NCI-H526 (cell line): Measurements from ENCODE around the gene DLG2.
"Not testable (repeated sequence)": the region's sequence is repeated elsewhere in the genome, so short reads cannot be mapped to it uniquely, and the experiment has no call there.

ENCODE experiments used
- DNase-seq, 2 experiments: peaks; one replicate each; lab custom pipeline; 2025; lab: John Stamatoyannopoulos, UW

Gene DLG2

DNA sequence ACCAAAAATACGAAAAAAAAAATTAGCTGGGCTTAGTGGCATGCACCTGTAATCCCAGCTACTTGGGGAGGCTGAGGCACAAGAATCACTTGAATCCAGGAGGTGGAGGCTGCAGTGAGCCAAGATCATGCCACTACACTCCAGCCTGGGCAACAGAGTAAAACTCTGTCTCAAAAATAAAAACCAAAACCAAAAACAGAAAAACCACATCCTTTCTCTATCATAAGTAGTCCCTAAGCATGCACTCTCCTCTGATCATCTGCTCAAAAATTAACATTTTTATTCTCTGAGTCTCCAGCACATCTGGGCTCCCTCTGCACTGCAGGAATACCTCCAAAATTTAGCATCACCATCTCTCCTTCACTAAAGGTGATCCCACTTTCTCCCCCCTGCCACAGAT is 516.9 kb downstream of the DLG2 start:
- DNase-seq, result not testable (repeated sequence)

DNA sequence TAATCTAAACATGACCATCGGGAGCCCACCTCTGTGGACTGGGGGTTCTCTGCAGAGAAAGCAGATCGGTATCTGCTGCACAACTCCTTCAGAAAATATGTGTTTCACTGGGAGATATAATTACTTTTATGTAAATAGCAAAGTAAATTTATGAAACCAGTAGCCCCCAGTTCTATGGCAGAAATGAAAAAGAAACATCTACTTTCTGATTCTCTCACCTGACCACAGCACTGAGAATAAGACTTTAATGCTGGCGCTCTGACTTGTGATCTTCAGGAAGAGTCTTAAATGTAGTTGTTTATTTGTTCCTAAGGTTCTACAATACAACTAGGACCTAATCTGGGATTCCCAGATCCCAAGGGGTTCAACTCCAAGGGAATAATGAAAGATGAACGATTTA is 518.0 kb downstream of the DLG2 start:
- no peak for DNase-seq

DNA sequence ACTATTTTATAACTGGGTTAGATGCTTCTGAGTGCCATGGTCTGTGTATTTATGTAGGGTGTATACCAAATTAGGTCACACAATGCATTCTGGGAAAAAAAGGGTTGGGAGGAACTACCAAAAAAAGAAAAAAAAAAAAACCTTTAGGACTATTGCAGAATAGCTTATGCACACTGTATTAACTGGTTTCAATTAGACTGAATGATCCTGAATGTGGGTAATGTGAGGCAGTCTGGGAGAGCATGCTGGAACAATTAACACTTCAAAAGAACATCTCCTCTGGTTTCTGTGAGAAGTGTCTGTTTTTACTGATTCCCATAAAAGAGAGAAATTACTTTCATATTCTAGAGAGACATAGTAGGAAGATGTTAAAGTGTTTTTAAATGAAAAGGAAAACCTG is 521.3 kb downstream of the DLG2 start:
- DNase-seq, result no peak

DNA sequence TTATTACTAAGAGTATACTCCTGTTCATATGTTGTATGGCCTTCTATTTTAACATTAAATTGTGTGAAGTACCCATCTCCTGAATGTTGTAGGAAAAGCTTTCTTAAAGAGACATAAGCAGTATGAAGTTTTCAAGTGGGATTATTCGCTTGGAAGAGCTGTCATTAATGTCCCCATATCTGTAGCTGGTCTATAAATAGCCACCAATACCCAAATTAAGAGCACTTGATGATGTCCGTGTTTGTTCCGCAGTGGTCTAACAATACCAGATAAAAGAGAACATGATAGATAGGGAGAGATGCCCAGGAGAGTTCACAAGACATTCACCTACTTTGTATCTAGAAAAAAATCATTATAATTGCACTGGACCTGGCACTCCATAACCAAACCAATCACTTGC is 527.6 kb downstream of the DLG2 start:
- DNase-seq, result no peak

DNA sequence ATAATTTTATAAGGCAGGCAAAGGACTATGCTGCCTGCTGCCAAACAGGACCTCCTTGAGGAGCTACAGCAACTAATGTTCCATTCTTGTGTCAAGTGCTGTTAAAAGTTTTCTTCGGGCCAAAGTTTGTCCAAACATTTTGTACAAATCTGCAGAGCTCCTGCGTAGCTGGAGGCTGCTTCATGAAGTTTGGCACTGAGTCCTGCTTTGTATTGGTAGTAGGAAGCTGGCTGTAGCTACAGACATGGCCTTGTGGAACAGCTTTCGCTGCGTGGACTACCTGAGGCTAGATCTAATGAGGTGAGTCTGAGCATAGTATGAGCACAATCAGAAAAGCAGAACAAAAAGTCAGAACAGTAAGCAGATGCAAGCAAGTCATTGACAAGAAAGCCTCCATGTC is 528.1 kb downstream of the DLG2 start:
- no peak for DNase-seq

DNA sequence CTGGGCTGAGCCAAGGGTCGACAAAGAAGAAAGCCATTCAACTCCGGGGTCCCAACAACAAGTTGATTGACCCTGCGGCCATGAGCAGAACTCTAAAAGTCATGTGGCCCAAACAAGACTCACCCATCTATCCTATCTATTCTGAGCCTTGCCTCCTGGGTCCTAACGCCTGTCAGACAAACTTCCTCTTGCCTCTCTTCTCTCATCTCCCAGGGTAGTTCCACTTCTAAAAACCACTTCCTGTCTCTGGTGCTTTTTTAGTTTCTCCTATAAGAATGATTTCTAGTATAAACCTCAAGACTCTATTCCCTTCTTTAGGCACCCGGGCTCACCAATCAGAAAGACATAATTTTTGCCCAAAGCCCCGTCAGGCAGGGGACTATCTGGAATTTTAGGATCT is 530.2 kb downstream of the DLG2 start:
- no peak for DNase-seq

DNA sequence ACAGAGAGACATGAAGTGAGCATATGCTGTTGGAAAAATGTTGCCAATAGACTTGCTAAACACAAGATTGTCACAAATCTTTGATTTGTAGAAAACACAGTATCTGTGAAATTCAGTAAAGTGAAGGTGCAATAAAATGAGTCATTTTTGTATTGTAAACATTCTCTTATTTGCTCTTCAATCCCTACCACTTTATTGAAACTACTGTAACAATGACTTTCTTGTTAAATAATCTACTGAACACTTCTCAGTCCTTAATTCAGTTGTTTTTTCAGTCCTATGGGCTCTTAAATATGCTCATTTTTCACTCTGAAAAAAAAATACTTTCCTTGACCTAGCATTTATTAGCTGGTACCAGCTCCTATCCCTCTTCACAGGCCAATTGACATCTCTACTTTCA is 531.9 kb downstream of the DLG2 start:
- no peak for DNase-seq

DNA sequence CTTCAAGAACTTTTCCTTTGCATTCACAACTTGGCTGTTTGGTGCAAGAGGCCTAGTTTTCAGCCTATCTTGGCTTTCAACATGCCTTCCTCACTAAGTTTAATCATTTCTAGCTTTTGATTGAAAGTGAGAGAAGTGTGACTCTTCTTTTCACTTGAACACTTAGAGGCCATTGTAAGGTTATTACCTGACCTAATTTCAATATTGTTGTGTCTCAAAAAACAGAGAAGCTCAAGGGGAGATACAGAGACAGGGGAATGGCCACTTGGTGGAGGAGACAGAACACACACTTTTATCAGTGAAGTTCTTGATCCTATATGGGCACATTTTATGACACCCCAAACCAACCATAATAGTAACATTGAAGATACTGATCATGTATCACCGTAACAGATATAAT is 532.3 kb downstream of the DLG2 start:
- DNase-seq, result no peak

DNA sequence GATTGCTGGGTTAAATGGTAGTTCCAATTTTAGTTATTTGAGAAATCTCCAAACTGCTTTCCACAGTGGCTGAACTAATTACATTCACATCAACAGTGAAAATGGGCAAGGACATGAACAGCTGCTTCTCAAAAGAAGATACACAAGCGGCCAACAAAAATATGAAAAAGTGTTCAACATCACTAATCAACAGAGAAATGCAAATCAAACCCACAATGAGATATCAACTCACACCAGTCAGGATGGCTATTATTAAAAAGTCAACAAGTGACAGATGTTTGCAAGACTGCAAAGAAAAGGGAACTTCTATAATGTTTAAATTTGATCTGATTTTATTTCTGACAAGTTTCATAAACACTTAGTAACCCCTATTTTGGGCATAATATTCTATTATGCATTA is 537.5 kb downstream of the DLG2 start:
- DNase-seq, result no peak

DNA sequence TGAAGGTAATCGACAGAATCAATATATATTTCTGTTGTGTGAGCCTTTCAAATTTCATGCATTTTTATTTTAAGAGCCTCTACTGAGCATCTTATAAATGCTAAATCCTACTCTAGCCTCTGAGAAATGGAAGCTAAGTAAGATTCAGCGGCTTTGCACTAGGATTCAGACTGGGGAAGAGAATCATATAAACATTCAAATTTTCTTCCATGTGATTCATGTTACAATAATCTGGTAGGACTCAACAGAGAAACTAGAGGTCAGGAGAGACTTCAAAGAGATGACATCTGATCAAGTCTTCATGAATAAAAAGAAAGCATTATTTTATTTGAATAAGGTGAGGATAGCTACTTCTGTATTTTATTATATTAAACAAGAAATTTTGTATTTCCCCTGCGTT is 538.9 kb downstream of the DLG2 start:
- no peak for DNase-seq

DNA sequence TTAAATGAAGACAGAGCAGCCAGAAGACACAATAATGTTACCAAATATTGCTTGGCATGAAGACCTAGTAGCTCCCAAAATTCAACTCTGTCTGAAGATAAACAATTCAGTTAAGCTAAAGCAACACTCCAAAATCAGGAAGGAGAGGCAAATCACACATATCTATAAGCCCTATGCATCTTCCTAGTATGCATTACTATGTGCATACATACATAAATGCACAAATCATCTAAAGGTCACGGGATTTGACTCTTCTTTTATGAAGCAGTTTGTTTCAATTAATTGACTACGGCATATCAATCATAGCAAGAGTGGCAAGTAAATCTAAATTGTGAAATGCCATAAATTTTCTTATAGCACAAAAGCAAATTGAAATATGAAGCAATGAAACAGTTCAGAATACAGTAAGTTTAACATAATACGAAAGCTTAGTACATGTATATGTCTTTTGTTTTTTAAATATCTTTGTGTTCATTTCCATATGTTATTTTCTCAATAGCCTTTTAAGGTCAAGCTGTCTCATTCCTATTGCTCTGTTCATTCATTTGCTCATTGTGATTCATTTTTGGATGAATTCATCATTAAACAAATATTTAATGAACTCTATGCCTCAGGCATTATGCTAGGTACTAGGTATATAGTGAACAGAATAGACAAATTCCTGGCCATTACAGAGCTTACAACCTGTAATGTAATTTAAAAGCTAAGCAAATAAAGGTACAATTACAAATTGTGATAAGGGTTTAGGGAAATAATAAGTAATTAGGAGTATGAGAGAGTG is 540.5 kb downstream of the DLG2 start:
- peak; percentile 18 to 40 for DNase-seq

DNA sequence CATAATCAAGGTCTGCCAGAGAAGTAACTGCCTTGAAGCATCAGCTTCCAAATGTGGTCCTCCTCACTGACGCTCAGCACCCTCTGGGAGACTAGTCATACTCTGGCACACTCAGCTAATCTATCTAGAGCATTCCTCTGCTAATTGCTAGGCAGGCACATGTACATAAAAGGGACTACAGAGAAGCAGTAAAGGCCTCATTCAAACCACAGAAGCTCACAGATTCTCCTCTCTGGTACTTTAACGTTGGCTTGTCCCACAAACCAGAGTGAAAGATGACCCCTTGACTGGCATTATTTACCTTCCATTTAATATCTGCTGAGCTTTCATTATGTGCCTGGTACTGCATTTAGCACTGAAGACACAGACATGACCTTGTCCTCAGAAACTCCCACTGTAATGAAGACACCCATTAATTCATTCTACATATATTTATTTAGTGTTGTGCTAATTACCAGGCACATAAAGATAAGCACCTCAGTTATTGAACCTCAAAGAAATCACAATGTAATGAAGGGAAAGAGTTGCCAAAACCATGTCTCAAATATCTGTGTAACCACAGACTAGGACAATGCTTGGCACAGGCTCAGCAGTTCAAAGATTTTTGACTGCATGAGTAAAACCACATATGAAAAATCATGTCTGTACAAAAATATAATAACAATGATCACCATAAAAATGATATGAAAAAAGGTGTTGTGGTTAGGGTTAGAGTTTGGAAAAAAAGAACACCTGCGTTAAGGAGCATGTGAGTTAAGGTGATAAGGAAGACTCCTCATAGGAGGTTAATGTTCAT is 550.4 kb downstream of the DLG2 start:
- DNase-seq, result no peak

DNA sequence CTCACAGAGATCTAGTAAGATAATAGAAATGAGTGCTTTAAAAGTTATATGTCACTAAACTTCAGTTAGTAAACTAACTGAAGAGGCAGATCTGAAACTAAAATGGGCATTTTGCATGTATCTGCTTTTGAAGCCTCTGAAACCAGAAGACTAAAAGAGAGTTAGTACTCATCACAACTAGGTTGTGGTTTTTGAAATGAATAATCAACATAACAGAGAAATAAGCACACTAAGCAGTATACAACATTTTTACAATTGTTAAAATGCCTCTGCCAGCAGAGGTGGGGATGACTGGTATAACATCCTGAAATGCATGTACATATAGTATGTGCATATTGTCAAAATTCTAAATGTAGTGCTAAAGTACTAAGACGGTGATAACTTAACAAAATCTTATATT is 564.5 kb downstream of the DLG2 start:
- DNase-seq, result no peak

DNA sequence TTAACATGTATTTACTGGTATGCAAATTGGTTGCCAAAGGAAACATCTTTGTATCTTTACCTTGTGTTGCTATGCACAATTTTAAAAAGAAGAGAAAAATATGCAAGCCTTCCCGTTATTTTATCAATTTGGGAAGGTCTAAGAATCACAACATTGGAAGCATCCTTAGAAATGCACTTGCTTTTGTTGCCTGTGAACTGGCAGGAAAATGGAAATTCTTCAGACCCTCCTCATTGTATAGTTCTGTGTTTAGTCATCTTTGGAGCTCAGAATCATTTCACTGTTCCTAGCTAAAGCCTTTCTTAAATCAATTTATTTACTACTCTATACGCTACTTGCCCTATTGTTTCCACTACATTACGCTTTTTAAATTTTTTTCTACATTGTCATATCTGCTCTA is 574.5 kb downstream of the DLG2 start:
- no peak for DNase-seq

DNA sequence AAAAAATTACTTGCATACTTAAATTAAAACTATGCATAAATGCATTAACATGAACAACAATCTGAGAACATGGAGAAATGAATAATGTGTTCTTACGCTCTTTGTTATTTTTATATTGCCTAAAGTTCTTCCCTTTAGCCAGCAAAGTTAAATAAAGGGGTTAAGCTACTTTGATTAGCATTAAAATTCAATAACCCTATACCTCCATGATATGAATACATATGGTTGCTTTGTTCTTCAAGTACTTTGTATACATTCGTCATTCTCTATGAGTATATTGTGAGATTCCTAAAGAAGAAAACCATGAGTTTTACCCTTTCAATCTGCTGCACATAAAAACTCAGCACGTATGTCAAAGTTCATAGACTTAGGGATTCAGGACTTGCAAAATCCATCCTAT is 578.3 kb downstream of the DLG2 start:
- DNase-seq, result no peak

DNA sequence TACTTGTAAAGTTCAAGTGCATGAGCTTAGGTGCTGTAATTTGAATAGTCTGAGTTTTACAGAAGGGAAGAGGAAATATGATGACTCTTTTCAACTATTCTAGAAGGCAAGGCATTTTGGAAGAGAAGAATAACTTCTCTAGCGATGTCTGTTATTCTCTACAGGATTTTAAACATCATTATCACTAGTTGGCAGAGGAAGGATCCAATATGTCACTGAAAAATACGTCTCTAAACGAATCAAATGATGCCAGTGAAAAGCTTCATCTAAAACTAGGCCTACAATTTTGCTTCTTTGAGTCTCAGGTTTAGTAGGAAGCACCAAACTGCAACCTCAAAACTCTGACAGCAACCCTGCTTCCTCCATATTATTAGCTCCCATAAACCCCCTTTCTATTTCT is 581.4 kb downstream of the DLG2 start:
- DNase-seq, result no peak

DNA sequence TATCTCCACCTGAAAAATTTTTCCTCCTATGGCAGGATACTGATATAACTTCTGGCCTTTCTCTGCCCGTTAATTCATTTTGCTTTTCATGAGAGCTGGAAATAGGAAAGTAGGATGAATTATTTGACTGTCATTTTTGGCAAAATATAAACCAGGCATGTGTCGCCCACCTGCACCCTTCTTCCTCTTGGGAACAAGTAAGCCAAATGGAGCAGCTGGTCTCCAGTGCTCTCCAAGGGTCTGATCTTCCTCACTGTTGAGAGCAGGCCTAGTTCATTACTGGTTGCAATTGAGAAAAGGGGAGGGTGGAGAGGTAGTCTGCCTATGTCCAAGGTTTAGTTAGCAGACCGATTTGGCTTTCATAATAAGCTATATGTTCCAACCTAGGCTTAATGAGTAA is 582.2 kb downstream of the DLG2 start:
- no peak for DNase-seq

DNA sequence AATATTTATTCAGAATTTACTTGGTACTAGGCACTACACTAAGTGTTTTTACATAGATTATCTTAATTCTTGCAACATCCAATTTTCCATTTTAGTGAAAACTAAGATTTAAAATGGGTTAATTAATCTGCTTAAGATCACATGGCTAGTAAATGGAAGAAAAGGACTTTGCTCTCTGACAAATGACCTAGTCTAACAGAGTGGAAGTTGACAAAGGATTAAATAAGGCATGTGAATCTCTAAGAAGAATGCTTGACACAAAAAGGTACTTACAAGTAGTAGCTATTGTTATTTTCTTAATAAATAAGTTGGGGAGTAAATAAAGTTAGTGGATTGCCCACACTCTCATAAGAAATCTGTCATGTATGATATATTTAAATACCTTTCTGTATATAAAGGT is 584.8 kb downstream of the DLG2 start:
- no peak for DNase-seq

DNA sequence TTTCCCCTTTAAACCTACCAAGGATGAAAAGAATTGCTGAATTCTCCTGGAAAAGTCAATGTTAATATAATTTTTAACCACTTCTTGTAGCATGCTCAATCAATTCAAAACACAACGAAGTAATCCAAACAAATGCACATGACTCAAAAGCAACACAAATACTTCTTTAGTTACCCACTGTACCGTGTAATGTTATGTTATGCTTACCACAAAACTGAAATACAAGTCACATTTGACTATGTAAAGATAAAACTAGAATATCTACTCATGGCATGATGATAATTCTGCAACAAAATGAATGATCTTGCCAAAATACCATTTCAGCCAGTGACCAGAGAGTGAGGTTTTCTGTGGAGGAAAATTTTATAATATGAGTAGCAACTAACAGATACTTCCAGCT is 587.0 kb downstream of the DLG2 start:
- DNase-seq, result peak; percentile 60 to 65

DNA sequence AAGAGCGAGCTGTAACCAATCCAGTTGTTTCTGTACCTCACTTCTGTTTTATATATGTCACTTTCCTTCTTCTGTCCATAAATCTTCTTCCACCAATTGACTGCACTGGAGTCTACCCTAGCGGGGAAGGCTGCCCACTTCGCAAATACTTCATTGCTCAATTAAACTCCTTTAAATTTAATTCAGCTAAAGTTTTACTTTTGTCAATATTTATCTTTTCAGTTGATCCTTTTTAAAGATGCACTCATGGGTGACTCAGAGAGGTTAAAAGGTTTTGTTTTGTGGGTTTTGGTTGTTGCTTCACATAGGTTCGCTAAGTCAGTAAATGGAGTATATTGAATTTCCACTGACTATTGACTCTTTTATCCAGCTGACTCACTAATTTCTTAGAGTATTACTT is 597.2 kb downstream of the DLG2 start:
- DNase-seq, result no peak

DNA sequence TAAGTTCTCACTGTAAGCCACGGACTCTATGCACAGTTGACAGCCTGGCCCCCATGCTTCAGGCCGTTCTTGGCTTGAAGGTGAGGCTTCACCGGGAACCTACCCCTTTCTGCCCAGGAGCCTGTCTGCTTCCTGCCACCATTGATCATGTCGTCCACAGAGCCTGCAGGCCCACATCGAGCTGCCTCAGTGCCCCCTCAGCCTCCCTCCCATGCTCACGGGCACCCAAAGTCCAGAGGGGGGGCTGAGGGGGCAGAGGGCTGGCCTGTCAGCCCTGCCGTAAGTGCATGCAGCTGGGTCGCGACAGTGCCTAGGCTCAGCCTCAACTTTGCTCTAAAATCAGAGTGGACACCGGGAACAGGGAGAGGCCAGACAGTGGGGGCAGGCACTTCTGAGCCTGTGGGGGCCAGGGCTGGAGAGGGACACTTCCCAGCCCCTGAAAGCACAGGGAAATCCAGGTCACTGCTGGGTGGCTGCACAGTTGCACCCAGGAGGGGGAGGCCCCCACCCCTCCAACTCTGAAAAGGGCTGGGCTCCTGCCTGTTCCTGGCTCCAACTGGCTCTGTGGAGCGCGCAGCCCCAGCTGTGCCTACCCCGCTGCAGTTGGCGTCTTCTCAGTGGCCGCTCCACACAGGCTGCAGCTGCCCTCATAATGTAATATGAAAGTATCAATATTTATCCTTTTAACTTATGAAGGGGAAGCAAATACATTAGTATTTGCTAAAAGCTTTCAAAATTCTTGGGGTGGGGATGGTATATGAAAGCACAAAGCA is 598.6 kb downstream of the DLG2 start:
- no peak for DNase-seq

DNA sequence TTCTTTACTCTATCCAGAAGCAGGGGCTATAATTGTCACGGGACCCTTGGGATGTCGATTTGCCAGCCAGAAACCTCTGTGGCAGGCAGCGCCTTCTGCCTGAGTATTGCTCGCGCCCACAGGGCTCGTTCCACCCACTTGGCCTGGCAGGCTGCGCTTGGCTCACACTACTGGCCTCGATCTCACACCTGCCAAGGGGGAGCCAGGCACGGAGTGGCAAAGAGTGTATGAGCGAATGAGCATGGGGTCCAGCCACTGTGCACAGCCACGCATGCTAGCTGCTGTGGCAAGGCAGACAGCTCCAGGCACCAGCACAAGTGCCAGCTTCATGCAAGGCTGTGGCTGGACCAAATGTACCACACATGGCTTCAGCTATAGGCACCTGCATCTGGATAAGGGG is 599.8 kb downstream of the DLG2 start:
- no peak for DNase-seq

DNA sequence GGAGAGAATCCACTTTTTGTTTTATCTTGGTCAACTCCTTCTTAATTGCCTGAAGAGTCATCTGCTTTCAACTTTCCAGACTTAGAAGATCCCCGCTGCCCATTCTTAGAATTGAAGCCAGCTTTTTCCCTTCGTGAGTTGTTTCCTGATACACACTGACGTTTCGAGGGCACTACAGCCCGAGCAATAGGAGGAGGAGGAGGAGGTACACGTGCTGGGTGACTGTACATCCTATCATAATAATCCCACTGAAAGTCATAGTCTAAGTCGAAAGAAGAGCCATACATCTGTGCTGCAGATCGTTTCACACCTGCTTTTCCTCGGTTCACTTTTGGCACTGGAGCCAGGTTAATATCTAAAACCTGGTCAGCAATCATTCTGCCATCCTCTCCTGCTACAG is 606.1 kb downstream of the DLG2 start:
- no peak for DNase-seq
